Measurements from ENCODE around the gene PCDH18.

The PCDH18 gene

GRCh38 chr4:137471895-137472294 is 60.4 kb downstream of the PCDH18 start:
- no peak for DNase-seq (ENCODE audit: low spot score)

GRCh38 chr4:137471461-137471860 is 60.8 kb downstream of the PCDH18 start:
- no peak for DNase-seq (ENCODE audit: low spot score)

- DNase-seq (ENCODE audit: low spot score): no peak
These were observed 61.5 kb downstream of the PCDH18 start for GRCh38 chr4:137470806-137471205.

All from putamen (tissue), 1 donor.